K562 (cell line): Measurements from ENCODE around the gene TAF10. TPM values are rescaled to one million over a fixed set of nuclear protein-coding genes. Genes with fewer than 3 reads are reported as not detected.

ENCODE experiments used
- ATAC-seq: fragments of 200-7000 bp; cut with Tn5 transposase; 3 replicates; pipeline ENCODE4 v1.9.1; 2020; ENCODE audit warnings: moderate library complexity
- Bru-seq: library from RNA; stranded (reverse); fragments of 400-500 nt; gene quantifications from one replicate; lab custom pipeline; 2021; lab: Mats Ljungman, UMichigan
- BruChase-seq, 2 experiments: library from RNA; stranded (reverse); fragments of 400-500 nt; gene quantifications; one replicate each; lab custom pipeline; 2021; lab: Mats Ljungman, UMichigan
- BruUV-seq: library from RNA; stranded (reverse); fragments of 400-500 nt; replicated peaks from 2 replicates; lab custom pipeline; 2021; lab: Mats Ljungman, UMichigan
- CTCF ChIA-PET: fragments of 300-600 bp; formaldehyde crosslinking; extraction: SDS; loops from one replicate; lab custom pipeline; 2021; ENCODE audit warnings: low intra/inter-chr PET ratio; lab: Yijun Ruan, JAX
- POLR2A ChIA-PET: fragments of 300-600, 350-650 bp; sonication (Branson Sonifier 250); formaldehyde crosslinking; extraction: SDS; loops from one replicate; lab custom pipeline; 2021; ENCODE audit warnings: antibody characterized with exemption, inconsistent platforms; lab: Yijun Ruan, JAX
- DNase-seq, 4 experiments: peaks; one replicate each; pipeline versions ENCODE4 v3.0.0 to v3.0.0-alpha.2; 2011 to 2018; ENCODE audit warnings: low spot score in 3 of 4, mixed read lengths in 3 of 4; ENCODE audit errors: extremely low read depth in 1 of 4
- FAIRE-seq: peaks from 2 replicates; lab custom pipeline; 2011; peaks lifted over from hg19 to GRCh38; lab: Jason Lieb, UNC
- H2AFZ ChIP-seq: 2 replicates; pipeline ENCODE4 v1.6.0; 2011; ENCODE audit warnings: low read depth, low read length, control low read depth, inconsistent platforms
- H3K27ac ChIP-seq: fragments of 200-600 bp; 3 replicates; pipeline ENCODE4 v1.8.0; 2011; ENCODE audit warnings: low read depth, mild to moderate bottlenecking, control low read depth, inconsistent platforms, low read length, moderate library complexity, mixed read lengths; ENCODE audit errors: extremely low read depth
- H3K27me3 ChIP-seq, 2 experiments: fragments of 300-600 bp in 1 of 2; 2 replicates in 1 of 2; 3 replicates in 1 of 2; pipeline versions ENCODE4 v1.6.0 to v1.8.0; 2011; ENCODE audit warnings: inconsistent platforms in 2 of 2, low read length in 2 of 2, mild to moderate bottlenecking in 1 of 2, mixed read lengths in 1 of 2, moderate library complexity in 1 of 2; ENCODE audit not compliant: control insufficient read depth in 2 of 2, insufficient read depth in 2 of 2
- H3K36me3 ChIP-seq: fragments of 300-600 bp; 3 replicates; pipeline ENCODE4 v1.8.0; 2011; ENCODE audit warnings: mild to moderate bottlenecking, low read length, inconsistent platforms; ENCODE audit not compliant: control insufficient read depth, insufficient read depth
- H3K4me1 ChIP-seq, 2 experiments: fragments of 200-600 bp in 1 of 2; replicated peaks in 1 of 2; 2 replicates in 1 of 2; 3 replicates in 1 of 2; pipeline versions ENCODE4 v1.5.1 to v1.8.0; 2011; ENCODE audit warnings: inconsistent platforms in 2 of 2, low read length in 2 of 2, mild to moderate bottlenecking in 1 of 2, mixed read lengths in 1 of 2, moderate library complexity in 1 of 2; ENCODE audit not compliant: control insufficient read depth in 2 of 2, insufficient read depth in 2 of 2
- H3K4me2 ChIP-seq: 2 replicates; pipeline ENCODE4 v1.6.1; 2011; ENCODE audit warnings: low read length, control low read depth, inconsistent platforms, mixed read lengths; ENCODE audit not compliant: insufficient read depth
- H3K4me3 ChIP-seq: fragments of 200-600 bp; sonication (generic), shearing (Covaris generic); 2 replicates; pipeline ENCODE4 v1.5.1; 2016; ENCODE audit warnings: control low read depth, inconsistent platforms
- H3K79me2 ChIP-seq: fragments of 200-600 bp; 3 replicates; pipeline ENCODE4 v1.8.0; 2011; ENCODE audit warnings: low read length, inconsistent platforms; ENCODE audit not compliant: control insufficient read depth, insufficient read depth
- H3K9ac ChIP-seq, 2 experiments: 2 replicates each; pipeline versions ENCODE4 v1.6.0 to v1.6.1; 2011; ENCODE audit warnings: low read depth in 2 of 2, low read length in 2 of 2, control low read depth in 1 of 2, inconsistent platforms in 1 of 2, mild to moderate bottlenecking in 1 of 2, mixed read lengths in 1 of 2; ENCODE audit not compliant: insufficient read depth in 1 of 2
- H3K9me1 ChIP-seq: one replicate; pipeline ENCODE4 v1.6.0; 2011; ENCODE audit warnings: inconsistent platforms, mild to moderate bottlenecking, low read length, moderate library complexity; ENCODE audit not compliant: control insufficient read depth, insufficient read depth
- H3K9me3 ChIP-seq: replicated peaks from 2 replicates; pipeline ENCODE4 v1.5.1; 2011; ENCODE audit warnings: low read depth, low read length, inconsistent platforms; ENCODE audit not compliant: control insufficient read depth, insufficient read depth
- H4K20me1 ChIP-seq: replicated peaks from 2 replicates; pipeline ENCODE4 v1.6.1; 2011; ENCODE audit warnings: low read length, inconsistent platforms, mixed read lengths; ENCODE audit not compliant: control insufficient read depth, insufficient read depth
- ARID2 ChIP-seq: fragments of 450-650 bp; IDR thresholded peaks from 2 replicates; pipeline ENCODE4 v1.6.1; 2017; ENCODE audit warnings: antibody characterized with exemption, mild to moderate bottlenecking
- CREBBP ChIP-seq: IDR thresholded peaks from one replicate; pipeline ENCODE4 v1.6.1; 2012; ENCODE audit warnings: low read depth, mild to moderate bottlenecking, control low read depth, inconsistent platforms, low read length
- NR0B1 ChIP-seq: fragments of 450-650 bp; IDR thresholded peaks from one replicate; pipeline ENCODE4 v1.6.1; 2018; ENCODE audit warnings: mild to moderate bottlenecking, moderate library complexity; ENCODE audit not compliant: partially characterized antibody
- PHF8 ChIP-seq: fragments of 200-600 bp; sonication (generic); IDR thresholded peaks from 2 replicates; pipeline ENCODE4 v1.6.1; 2012; ENCODE audit warnings: mixed run types, mild to moderate bottlenecking, inconsistent platforms, low read length, moderate library complexity, borderline replicate concordance
- TRIM25 ChIP-seq: fragments of 450-650 bp; IDR thresholded peaks from 2 replicates; pipeline ENCODE4 v1.7.0; 2016; ENCODE audit warnings: borderline replicate concordance
- ZBTB49 ChIP-seq: sonication (generic); formaldehyde crosslinking; IDR thresholded peaks from 2 replicates; pipeline ENCODE4 v1.8.0; 2022; ENCODE audit warnings: missing genetic modification reagents, mild to moderate bottlenecking, borderline replicate concordance
- ZKSCAN3 ChIP-seq: fragments of 250-450 bp; sonication (Bioruptor Pico); IDR thresholded peaks from 2 replicates; pipeline ENCODE4 v1.4.0; 2020
- ZNF212 ChIP-seq: fragments of 450-650 bp; formaldehyde crosslinking; IDR thresholded peaks from 2 replicates; pipeline ENCODE4 v1.4.0; 2020; ENCODE audit warnings: mild to moderate bottlenecking
- WGBS: fragments of 100-300 bp; shearing (Covaris generic); methylation state at CpG from one replicate; pipeline ENCODE4 v1.1.6; 2016; ENCODE audit warnings: low coverage, mixed read lengths; ENCODE audit not compliant: insufficient coverage; ENCODE audit errors: missing lambda C conversion rate; 5-methylcytosine and 5-hydroxymethylcytosine counted together
- in situ Hi-C: fragments of 300-500 bp; cut with MboI; formaldehyde crosslinking; loops from 4 replicates; pipeline ENCODE4 v1.15.0; 2018; ENCODE audit warnings: inconsistent platforms, mixed read lengths
- intact Hi-C: fragments of 100-400 bp; cut with micrococcal nuclease; formaldehyde crosslinking; loops from 2 replicates; pipeline ENCODE4 v1.14.2; 2022
- long read RNA-seq, 3 experiments: library from polyadenylated mRNA in 2 of 3; library from RNA in 1 of 3; unstranded in 2 of 3; stranded (forward) in 1 of 3; transcript quantifications; one replicate each; pipeline ENCODE4 v2.0.0, GENCODE V29; 2019 to 2022
- polyA minus RNA-seq, 3 experiments: library from RNA; depleted of rRNA, polyadenylated mRNA; stranded (reverse); fragments of >200 nt; gene quantifications; 2 replicates each; pipeline ENCODE4 v1.2.3, GENCODE V29; 2011
- polyA plus RNA-seq, 8 experiments: library from polyadenylated mRNA; depleted of rRNA in 4 of 8; stranded (reverse) in 5 of 8; unstranded in 3 of 8; fragments of >200 nt; fragmentation: Nextera tagmentation in 2 of 8; fragmentation: Illumina TruSeq in 1 of 8; extraction: Ambion mirVana in 2 of 8; extraction: Trizol in 1 of 8; gene quantifications; 2 replicates each; pipeline versions ENCODE4 v1.2.1 to v1.2.3, GENCODE V29; 2011 to 2014; ENCODE audit warnings: inconsistent platforms in 1 of 8, missing spikeins in 1 of 8
- total RNA-seq, 7 experiments: library from RNA; depleted of rRNA in 6 of 7; stranded (reverse); fragments of >200 nt in 6 of 7; fragmentation: Illumina TruSeq in 2 of 7; extraction: Trizol in 2 of 7; gene quantifications; 2 replicates each; pipeline versions ENCODE4 v1.2.1 to v1.2.3, GENCODE V29; 2011 to 2021; ENCODE audit warnings: low replicate concordance in 1 of 7

The TAF10 gene
- total RNA-seq (2011; cell fraction: chromatin; rRNA removed; ENCODE audit: low replicate concordance) = 41.3 and 76.7 TPM in 2 replicates
- total RNA-seq (2011; cell fraction: nucleolus; rRNA removed) = 44.1 and 46.0 TPM in 2 replicates
- total RNA-seq (2011; cell fraction: nucleoplasm; rRNA removed) = 51.3 and 101 TPM in 2 replicates
- 131 and 181 TPM in 2 replicates for total RNA-seq (2014; rRNA removed)
- total RNA-seq (2014; rRNA removed; fragmentation: Illumina TruSeq; extraction: Trizol) = 78.6 and 96.2 TPM in 2 replicates
- 89.5 and 105 TPM in 2 replicates for total RNA-seq (2015; rRNA removed; fragmentation: Illumina TruSeq; extraction: Trizol)
- 153 and 154 TPM in 2 replicates for total RNA-seq (2021)
- 166 and 197 TPM in 2 replicates for polyA plus RNA-seq (2011; rRNA removed)
- 173 and 272 TPM in 2 replicates for polyA plus RNA-seq (2011; cell fraction: cytosol; rRNA removed)
- 214 and 295 TPM in 2 replicates for polyA plus RNA-seq (2011; cell fraction: nucleus; rRNA removed)
- polyA plus RNA-seq (2012) = 232 and 237 TPM in 2 replicates
- 120 and 148 TPM in 2 replicates for polyA plus RNA-seq (2014; fragmentation: Illumina TruSeq; extraction: Trizol)
- polyA plus RNA-seq (2014; fragmentation: Nextera tagmentation; extraction: Ambion mirVana) = 10 to 100 TPM; 19.5 to 28.2 TPM
- 121 and 186 TPM in 2 replicates for polyA plus RNA-seq (2014; rRNA removed)
- 36.3 and 56.6 TPM in 2 replicates for polyA minus RNA-seq (2011; rRNA and poly(A)+ RNA removed)
- 49.1 and 55.1 TPM in 2 replicates for polyA minus RNA-seq (2011; cell fraction: cytosol; rRNA and poly(A)+ RNA removed)
- 25.6 and 30.0 TPM in 2 replicates for polyA minus RNA-seq (2011; cell fraction: nucleus; rRNA and poly(A)+ RNA removed)
- Bru-seq, nascent RNA = percentile 64 among the genes with signal in this experiment
- BruChase-seq, experiment 1, labeled RNA remaining after a 2-hour chase = percentile 56 among the genes with signal in this experiment
- BruChase-seq, experiment 2, labeled RNA remaining after a 6-hour chase = percentile 50 among the genes with signal in this experiment
- long read RNA-seq, experiment 1, full-length matches to known transcripts = 124 of 173 reads
- long read RNA-seq, experiment 1, partial matches to known transcripts = 25 of 173 reads
- long read RNA-seq, experiment 1, other reads (novel, unspliced or antisense) = 24 of 173 reads
- long read RNA-seq, experiment 2, full-length matches to known transcripts = 118 of 156 reads
- long read RNA-seq, experiment 2, partial matches to known transcripts = 5 of 156 reads
- long read RNA-seq, experiment 2, other reads (novel, unspliced or antisense) = 33 of 156 reads
- long read RNA-seq, experiment 3, transcript TAF10-201 (5 exons, 1,215 nt) = major isoform, 10 of 10 reads
- long read RNA-seq, experiment 3, partial matches to known transcripts = 0 of 10 reads
- long read RNA-seq, experiment 3, other reads (novel, unspliced or antisense) = 0 of 10 reads

- H2AFZ ChIP-seq = peak within 1 kb of the TSS; percentile 98
- H3K27ac ChIP-seq = peak within 1 kb of the TSS; percentile 96
- POLR2A ChIA-PET = interaction anchor here (0.6 to 2.1 kb wide), 15 partner anchors 9 to 154 kb away, joined by 3 to 12 read pairs (median 3); partner anchors contain the start of gene MRPL17
- in situ Hi-C loops = no loop called here
- H3K4me1 ChIP-seq = peaks cover 20 to 26% of the 10 kb centered on the region in 2 experiments
- peaks cover 28% of the 10 kb centered on the region for H3K79me2 ChIP-seq
- H3K9me1 ChIP-seq = no peaks in the 10 kb centered on the region
- FAIRE-seq = peak; percentile 91
- H3K4me2 ChIP-seq = peak within 1 kb of the TSS; percentile 99
- no peaks in the 10 kb centered on the region for H3K9me3 ChIP-seq
- peak; percentile 92 to 96 (median 94) for DNase-seq
- no peaks in the 10 kb centered on the region for H3K27me3 ChIP-seq
- peak within 1 kb of the TSS; percentile 81 for H3K4me3 ChIP-seq
- H3K36me3 ChIP-seq = peaks cover 62% of the 10 kb centered on the region
- no peaks in the 10 kb centered on the region for H4K20me1 ChIP-seq
- WGBS = under 1% methylated on average over 46 of the region's 51 CpGs
- H3K9ac ChIP-seq = peak within 1 kb of the TSS; percentile 94 to 97
- CTCF ChIA-PET = no interaction called here
- TSS peak; percentile 90 for BruUV-seq
- peak; percentile 94 for ATAC-seq
- intact Hi-C loops = loop anchor here (2.0 kb wide), 1 partner anchor 70 kb away; the partner anchor contains the start of gene MRPL17
- TF ChIP-seq TRIM25 (no peak), PHF8 (peak; percentile 83; the same call in 1 of the 2 replicates), ARID2 (no peak), NR0B1 (no peak), ZKSCAN3 (CRISPR knock-in tag) (no peak), ZNF212 (CRISPR knock-in tag) (no peak), ZBTB49 (no peak), CREBBP (no peak)
Observed at GRCh38 chr11:6612213-6613041, at the start of gene TAF10. Gene TAF10 (minus strand): TSS chr11:6612216. CDS start chr11:6612189, 27 bp downstream.
